ENCODE results near the gene GDF11.

DNA sequence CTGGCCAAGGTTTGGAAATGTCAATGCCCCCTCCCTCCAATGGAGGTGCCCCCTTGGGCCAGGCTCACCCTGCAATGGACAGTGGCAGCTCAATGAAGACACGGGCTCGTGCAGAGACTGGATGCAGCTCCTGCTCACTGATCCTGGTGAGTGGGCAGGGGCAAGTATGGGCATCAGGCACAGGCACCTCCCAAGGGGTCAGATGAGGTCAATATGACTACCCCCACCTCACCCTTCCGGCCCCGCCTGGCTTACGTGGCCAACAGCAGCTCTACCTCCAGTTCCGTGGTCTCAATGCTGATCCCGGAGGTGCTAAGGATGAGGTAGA lies 48.8 kb upstream of the GDF11 start:
- TF ChIP-seq CTCF (IDR thresholded peaks at IDR 0.05 in 2 of 3, conservative IDR thresholded peaks at IDR 0.05 in 1 of 3; ENCODE audit: borderline replicate concordance in 1 of 3, insufficient read depth in 1 of 3, low read depth in 2 of 3, low read length in 2 of 3) (no peak), EGR1 (IDR thresholded peaks at IDR 0.05; ENCODE audit: low read depth) (no peak), POLR2A (IDR thresholded peaks at IDR 0.05; ENCODE audit: borderline replicate concordance, extremely low read depth, insufficient read depth, insufficient read length) (no peak), EZH2 (IDR thresholded peaks at IDR 0.05) (no peak), JUND (IDR thresholded peaks at IDR 0.05) (no peak), EZH2phosphoT487 (IDR thresholded peaks at IDR 0.05; ENCODE audit: borderline replicate concordance) (no peak)
- TF ChIP-seq, protein P1, sequence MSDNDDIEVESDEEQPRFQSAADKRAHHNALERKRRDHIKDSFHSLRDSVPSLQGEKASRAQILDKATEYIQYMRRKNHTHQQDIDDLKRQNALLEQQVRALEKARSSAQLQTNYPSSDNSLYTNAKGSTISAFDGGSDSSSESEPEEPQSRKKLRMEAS (IDR thresholded peaks at IDR 0.05) = no peak
